ENCODE data around the gene KLRC3.

- no peak for TF ChIP-seq CTCF (IDR thresholded peaks at IDR 0.05; ENCODE audit: low read length)
- TF ChIP-seq EZH2phosphoT487 (IDR thresholded peaks at IDR 0.05; ENCODE audit: low read length): no peak
- no peak for TF ChIP-seq EZH2 (optimal IDR thresholded peaks at IDR 0.05; ENCODE audit: low read depth, low read length)
These were observed 57.4 kb downstream of the KLRC3 start for GRCh38 chr12:10362828-10363657.
